NCI-H82 treated with DMSO at 0.1 percent for 48 hours (cell line): ENCODE results near the gene FANCE.

Experiments
- DNase-seq: peaks from one replicate; lab custom pipeline; 2025; ENCODE audit not compliant: unreplicated experiment; lab: John Stamatoyannopoulos, UW

The FANCE gene, protein sequence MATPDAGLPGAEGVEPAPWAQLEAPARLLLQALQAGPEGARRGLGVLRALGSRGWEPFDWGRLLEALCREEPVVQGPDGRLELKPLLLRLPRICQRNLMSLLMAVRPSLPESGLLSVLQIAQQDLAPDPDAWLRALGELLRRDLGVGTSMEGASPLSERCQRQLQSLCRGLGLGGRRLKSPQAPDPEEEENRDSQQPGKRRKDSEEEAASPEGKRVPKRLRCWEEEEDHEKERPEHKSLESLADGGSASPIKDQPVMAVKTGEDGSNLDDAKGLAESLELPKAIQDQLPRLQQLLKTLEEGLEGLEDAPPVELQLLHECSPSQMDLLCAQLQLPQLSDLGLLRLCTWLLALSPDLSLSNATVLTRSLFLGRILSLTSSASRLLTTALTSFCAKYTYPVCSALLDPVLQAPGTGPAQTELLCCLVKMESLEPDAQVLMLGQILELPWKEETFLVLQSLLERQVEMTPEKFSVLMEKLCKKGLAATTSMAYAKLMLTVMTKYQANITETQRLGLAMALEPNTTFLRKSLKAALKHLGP

DNA sequence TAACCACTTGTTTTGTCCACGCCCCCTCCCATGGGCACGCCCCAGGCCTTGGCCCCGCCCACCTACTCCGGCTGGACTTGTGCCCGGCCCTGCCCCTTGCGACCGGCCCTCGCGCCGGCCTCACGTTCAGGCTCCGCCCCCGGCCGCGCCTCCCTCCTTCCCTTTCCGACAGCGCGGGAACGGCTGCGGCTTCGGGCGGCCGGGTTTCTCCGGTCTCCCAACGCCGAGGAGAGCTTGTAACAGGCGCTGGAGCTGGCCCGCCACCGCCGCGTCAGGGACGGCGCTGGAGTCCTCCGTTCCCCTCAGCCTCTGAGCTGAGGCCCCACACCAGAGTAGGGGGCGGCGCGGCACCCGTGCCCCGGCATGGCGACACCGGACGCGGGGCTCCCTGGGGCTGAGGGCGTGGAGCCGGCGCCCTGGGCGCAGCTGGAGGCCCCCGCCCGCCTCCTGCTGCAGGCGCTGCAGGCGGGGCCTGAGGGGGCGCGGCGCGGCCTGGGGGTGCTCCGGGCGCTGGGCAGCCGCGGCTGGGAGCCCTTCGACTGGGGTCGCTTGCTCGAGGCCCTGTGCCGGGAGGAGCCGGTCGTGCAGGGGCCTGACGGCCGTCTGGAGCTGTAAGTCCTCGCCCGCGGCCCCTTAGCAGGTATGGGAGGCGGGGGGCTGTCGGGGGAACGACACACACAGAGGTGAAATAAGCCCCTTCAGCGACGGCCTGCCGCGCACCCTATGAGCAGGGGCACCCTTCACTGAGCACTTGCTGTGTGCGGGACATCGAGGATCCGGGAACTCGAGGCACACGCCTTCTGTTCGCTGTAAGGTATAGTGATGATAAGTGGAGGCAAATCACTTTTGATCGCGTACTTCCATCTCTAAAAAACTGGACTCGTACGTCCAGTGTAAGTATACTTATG is at the start of gene FANCE:
Gene FANCE, plus strand, starts transcription at position 156 of the 908 bp plus-strand sequence. Its CDS starts 208 bp downstream, at position 364.
- DNase-seq, result peak; percentile 81

DNA sequence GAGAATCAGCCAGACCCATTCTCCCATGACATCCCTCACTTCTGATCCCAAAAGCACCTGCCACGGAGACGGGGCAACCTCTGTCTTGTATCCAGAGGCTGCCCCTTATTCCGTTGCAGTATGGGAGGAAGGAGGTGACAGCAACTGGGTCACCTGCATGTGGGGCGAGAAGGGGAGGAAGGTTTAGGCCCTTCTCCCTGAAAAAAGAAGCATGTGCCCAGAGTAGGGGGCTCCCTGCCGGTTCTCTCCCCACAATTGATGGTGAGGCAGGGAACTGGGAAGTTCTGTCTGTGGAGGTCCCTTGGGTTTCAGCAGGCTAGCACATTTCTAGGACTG is 49.3 kb upstream of the FANCE start:
- no peak for DNase-seq

DNA sequence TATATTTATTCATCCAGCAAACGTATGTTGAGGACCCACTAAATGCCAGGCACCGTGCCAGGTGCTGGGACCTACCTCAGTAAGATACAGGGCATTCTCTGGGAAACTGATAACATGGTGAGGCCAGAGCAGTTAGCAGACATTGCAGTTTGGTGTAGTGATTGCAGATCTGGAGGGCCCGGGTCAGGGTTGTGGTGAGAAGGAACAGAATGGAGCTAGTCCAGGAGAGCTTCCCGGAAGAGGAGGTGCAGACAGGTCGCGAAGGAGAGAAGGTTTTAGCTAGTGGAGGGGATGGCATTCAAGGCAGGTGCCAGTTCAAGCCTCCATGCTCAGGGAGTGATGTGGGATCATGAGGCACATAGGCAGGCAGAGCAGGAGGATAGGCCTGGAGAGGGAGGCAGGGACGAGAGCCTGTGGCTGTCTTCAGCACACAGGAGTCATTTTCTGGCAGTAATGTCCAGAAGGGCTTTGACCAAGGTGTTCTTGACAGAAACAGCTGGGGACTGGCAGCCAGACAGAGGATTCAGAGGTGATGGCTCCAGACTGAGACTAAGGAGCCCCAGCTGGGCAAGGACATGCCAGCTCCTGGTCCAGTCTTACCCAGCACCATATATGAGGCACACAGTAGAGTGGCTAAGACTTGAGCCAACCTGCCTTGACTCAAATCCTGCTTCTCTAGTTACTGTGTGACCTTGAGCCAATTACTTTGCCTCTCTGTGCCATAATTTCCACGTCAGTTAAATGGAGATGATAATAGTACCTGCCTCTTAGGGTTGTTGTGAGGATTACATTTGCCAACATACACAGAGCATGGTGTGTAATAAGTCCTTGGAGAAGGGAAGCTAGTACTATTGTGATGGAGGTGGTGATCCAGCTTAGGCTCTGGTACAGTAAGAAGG is 48.3 kb upstream of the FANCE start:
- no peak for DNase-seq

DNA sequence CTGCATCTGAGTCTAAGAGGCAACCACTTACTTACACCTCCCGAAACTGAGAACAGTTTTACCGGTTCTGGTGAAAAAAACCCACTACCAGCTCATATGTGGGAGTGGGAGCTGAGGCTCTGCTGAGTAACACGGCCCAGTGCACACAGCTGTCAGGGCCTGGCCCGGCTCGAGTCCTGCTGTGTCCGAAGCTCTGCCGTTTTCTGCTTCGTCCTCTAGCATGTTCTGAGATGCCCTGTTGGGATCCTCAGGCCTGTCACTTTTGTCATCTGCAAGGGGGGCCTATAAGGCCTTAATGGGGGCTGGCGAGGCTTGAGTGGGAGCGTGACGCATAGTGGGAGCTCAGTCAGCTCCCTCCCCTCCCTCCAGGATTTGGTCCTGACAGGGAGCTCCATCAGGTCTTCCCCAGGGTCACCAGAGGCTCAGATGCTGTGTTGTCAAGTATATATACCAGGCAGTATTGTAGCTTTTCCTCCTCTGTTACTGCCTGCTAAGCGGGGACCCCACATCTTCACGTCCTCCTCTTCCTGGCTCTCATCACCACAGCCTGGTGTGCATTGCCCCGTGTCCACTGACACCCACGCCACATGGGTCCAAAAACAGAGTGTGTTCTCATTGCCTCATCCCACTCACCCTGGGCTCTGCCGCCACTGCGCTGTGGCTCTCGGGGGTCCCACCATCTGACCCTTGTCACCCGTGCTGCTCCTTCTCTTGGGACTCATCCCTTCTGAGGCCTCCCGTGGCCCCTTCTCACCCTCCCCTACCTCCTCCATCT is 45.2 kb upstream of the FANCE start:
- no peak for DNase-seq

DNA sequence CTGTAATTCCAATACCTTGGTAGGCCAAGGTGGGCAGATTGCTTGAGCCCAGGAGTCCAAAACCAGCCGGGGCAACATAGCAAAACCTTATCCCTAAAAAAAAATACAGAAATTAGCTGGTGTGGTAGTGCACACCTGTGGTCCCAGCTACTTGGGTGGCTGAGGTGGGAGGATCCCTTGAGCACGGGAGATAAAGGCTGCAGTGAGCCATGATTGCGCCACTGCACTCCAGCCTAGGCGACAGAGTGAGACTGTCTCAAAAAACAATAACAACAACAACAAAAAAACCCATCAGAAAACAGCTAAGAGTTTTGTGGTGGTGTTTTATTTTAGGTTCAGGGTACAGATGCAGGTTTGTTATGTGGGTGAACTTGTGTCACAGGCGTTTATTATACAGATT is 42.9 kb upstream of the FANCE start:
- DNase-seq, result no peak

DNA sequence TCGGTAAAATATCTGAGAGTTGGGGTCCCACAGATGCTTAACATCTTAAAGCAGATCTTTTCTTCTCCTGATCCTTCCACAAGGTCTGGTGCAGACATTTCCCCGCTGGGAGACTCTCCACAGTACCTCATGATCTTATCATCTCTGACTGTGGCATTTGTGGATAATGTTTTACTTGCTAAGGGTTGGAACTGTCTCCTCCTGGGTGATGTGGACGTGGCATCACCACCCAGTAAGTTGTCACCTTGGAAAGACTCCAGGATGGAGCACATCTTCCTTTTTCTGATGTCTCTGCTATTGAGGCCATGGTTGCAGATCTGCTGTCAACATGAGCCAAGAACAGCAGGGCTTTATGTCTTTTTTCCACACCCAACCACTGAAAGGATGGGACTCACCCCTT is 42.0 kb upstream of the FANCE start:
- DNase-seq, result no peak

DNA sequence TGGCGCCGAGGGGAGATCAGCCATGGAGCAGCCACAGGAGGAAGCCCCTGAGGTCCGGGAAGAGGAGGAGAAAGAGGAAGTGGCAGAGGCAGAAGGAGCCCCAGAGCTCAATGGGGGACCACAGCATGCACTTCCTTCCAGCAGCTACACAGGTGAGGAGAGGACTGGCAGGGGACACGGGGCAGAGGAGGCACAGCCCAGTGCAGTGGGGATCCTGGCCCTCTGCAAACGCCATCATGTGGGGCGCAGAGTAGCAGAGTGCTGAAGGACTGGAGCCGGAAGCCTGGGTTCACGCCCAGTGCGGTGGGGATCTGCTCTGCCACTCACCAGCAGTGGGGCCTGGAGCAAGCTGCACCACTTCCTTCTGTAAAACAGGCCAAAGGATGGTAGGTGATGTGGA is 41.1 kb upstream of the FANCE start:
- no peak for DNase-seq

DNA sequence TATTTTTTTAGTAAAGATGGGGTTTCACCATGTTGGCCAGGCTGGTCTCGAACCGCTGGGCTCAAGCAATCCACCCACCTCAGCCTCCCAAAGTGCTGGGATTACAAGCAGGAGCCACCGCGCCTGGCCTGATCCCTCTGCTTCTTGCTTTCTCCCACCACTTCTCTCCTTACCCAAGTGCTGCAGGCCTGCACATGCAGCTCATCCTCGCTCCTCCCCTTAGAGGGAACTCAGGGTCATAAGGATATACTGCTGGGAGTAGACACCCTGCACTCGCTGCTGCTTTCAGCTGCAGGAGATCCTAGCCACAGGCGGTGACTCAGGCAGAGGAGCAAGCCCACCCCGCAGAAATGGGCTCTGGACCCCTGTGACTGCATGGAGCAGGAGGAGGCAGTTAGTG is 40.0 kb upstream of the FANCE start:
- no peak for DNase-seq

DNA sequence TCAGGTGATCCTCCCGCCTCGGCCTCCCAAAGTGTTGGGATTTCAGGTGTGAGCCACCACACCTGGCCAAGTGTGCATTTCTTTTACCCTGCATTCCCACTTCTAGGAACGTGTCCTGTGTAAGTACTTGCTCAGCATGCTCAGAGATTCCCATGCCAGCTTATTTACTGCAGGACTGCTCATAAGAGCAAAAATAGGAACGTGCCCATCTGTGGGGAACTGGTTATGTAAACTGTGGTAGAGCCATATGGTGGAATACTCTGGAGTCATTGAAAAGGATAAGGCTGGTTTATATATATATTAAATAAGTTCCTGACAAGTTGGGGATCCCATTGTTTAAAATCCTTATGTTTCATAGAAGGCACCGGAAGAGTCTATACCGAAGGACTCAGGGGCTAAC is 38.2 kb upstream of the FANCE start:
- DNase-seq, result no peak

DNA sequence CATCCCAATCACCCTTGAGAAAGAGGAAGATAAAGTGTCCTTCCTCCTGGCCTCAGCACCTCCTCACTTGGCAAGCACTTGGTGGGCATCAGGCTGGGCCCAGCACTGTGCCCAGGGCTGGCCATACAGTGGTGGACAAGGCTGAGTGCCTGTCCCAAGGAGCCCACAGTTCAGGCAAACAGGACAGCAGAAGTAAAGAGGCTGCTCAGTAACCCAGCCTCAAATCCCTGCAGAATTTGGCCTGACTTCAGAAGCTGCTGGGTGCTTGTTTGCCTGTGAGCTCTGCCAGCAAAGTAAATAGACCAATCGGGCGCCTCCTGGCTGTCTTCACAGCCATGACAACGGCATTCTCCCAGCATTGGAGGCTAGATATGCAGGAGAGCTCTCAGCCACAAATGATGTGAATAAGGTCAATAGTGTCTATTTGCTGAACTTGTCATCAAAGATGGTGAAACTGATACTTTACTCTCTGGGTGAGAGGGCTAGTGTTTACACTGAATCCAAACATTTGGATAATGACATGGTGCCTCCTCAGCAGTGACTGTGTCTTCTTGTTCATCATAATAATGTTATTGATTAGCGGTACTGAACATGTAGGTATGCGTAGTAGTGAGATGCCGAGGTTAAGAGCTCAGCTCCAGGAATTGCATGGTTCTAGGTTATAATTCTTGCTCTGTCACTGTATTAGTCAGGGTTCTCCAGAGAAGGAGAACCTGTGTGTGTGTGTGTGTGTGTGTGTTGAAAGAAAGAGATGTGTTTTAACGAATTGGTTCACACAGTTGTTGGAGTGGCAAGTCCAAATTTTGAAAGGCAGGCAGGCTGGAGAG is 36.9 kb upstream of the FANCE start:
- peak; percentile 43 for DNase-seq

DNA sequence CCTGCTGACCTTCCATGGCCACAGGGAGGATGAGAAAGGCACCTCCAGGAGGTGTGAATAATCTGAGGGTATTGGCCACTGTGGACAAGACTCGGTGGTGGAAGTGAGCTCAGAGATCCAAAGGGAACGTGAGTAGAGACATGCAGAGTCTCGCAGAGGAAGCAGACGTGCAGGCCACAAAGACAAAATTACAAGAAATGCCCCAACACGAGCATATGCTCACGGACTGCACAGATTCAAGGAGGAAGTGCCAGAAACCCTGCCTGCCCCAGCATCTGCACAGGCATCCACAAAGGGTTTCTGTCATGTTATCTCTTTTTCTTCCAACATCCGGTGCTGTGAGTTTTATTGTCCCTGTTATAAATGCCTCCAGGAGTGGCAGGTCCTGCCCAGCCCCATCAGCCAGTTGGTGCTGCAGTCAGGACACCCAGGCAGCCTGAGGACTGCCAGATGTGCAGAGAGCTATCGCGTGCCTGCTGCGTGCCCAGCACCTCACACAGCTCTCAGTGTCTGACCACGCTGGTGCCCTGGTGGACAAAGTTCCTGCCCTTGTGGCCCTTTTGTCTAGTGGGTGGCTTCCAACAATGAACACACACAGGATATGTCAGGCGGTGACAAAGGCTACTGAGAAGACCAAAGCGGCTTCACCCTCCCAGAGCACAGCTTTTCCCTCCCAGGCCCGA is 34.0 kb upstream of the FANCE start:
- DNase-seq, result no peak

DNA sequence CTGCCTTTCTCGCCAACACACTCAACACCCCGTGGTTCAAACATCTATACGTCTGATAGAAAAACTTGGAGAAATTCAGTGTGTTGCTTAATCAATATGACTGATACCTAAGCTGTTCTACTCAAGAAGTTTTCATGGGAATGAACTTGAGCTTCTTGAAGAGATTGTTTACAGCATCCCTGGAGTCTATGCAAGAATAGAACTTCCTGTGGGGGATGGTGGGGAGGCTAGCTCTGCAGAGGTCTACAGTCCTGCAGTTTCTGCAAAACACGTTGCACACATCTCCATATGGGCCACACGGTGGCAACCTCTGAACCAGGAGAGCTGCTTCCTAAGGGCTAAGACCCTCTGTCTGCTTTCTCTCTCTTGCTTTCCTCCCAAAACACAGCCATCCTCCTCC is 32.7 kb upstream of the FANCE start:
- no peak for DNase-seq

DNA sequence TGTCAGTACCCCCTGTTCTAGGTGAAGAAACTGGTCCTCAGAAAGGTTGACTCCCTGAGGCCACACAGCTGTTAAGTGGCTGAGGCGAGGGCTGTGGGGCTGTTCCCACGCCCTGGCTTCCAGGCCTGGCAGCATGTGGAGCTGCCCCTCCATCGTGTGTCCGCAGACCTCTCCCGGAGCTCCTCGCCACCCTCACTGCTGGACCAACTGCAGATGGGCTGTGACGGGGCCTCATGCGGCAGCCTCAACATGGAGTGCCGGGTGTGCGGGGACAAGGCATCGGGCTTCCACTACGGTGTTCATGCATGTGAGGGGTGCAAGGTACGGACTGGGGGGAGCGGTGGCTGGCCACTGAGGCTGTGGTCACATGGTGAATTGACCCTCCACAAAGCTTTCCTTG is 32.2 kb upstream of the FANCE start:
- no peak for DNase-seq

DNA sequence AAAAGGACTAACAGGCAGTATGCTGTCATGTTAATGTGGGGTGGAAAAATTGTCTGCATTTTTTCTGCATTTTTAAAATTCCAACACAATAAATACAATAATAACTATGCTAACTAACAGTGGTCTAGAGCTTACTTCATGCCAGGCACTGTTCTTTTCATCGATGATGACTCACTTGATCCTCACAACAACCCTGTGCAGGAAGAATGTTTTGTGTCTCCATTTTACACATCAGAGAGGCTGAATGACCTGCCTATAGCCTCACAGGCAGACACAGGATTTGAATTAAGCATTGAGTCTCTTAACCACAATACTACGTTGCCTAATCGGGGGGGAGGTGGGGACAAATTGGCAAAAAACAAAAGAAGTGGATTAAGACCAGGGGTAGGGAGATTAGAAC is 26.9 kb upstream of the FANCE start:
- no peak for DNase-seq

DNA sequence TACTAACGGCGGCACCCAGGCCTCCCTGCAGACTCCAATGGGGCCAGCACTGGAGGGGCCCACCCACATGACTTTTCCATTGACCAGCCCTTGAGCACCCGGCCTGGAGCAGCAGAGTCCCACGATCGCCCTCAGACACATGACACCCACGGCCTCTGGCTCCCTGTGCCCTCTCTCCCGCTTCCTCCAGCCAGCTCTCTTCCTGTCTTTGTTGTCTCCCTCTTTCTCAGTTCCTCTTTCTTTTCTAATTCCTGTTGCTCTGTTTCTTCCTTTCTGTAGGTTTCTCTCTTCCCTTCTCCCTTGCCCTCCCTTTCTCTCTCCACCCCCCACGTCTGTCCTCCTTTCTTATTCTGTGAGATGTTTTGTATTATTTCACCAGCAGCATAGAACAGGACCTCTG is 26.1 kb upstream of the FANCE start:
- DNase-seq, result no peak

DNA sequence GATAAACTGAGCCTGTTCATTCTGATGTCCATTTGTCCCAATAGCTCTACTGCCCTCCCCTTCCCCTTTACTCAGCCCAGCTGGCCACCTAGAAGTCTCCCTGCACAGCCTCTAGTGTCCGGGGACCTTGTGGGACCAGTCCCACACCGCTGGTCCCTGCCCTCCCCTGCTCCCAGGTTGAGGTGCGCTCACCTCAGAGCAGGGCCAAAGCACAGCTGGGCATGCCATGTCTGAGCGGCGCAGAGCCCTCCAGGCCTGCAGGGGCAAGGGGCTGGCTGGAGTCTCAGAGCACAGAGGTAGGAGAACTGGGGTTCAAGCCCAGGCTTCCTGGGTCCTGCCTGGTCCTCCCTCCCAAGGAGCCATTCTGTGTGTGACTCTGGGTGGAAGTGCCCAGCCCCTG is 24.7 kb upstream of the FANCE start:
- no peak for DNase-seq

DNA sequence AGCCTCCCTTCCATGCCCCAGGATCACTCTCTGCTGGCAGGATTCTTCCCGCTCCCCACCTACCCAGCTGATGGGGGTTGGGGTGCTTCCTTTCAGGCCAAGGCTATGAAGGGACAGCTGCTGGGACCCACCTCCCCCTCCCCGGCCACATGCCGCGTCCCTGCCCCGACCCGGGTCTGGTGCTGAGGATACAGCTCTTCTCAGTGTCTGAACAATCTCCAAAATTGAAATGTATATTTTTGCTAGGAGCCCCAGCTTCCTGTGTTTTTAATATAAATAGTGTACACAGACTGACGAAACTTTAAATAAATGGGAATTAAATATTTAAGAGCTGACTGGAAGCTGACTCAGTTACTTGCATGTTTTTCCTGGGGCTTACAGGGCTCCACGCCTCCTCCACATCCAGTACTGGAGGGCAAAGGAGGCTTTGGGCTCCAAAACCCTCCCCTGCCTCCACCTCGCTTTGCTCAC is 24.3 kb upstream of the FANCE start:
- DNase-seq, result no peak

DNA sequence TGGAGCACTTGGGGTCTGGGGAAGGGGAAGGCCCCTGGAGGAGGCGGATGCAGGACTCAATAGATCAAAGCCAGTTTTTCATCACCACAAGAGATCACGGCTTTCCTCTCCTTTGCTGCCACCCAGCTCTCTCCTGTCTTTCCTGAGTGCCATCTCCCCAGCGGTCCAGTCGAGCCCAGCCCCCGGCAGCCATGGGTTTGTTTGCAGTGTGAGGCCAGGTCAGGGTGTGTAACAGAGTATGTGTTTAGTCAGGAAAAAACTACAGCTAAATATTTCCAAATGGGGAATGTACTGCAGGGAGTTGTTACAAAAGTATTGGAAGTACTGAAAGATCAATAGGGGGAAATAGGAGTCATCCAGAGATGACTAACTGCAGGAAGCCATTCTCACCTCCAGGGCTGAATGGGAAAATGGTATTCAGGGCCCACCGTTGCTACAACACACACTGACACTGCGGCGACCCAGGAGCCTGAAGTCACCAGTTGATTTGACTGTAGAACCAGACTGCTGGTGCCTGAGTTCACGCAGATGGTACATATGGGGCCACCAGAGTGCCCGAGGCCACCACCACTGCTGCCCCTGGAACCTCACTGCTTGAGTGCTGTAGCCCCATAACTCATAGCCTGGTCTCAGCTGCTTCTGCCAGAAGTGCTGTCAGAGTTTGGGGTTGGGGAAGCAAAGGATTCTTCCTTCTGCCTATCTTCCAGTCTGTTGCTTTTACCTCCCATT is 23.6 kb upstream of the FANCE start:
- DNase-seq, result no peak
